IMR-90 (cell line): ENCODE measurements around the gene S100A11. TPM values are rescaled to one million over a fixed set of nuclear protein-coding genes. Genes with fewer than 3 reads are reported as not detected.

Source experiments
- ATAC-seq: fragments of 200-7000 bp; cut with Tn5 transposase; 2 replicates; pipeline ENCODE4 v1.9.1; 2020; ENCODE audit warnings: low read depth, mild to moderate bottlenecking, moderate library complexity
- BruUV-seq: library from RNA; stranded (reverse); fragments of 400-500 nt; replicated peaks from 2 replicates; lab custom pipeline; 2021; lab: Mats Ljungman, UMichigan
- CTCF ChIA-PET: fragments of 300-600 bp; formaldehyde crosslinking; extraction: SDS; loops from one replicate; lab custom pipeline; 2021; ENCODE audit warnings: antibody characterized with exemption; lab: Yijun Ruan, JAX
- POLR2A ChIA-PET: fragments of 300-600 bp; sonication (Branson Sonifier 250); formaldehyde crosslinking; loops from one replicate; lab custom pipeline; 2022; ENCODE audit warnings: antibody characterized with exemption; ENCODE audit not compliant: unreplicated experiment; lab: Charles Lee
- DNase-seq: peaks from one replicate; pipeline ENCODE4 v3.0.0; 2013
- H2AFZ ChIP-seq: replicated peaks from 2 replicates; pipeline ENCODE3; 2013; ENCODE audit warnings: low read length, mild to moderate bottlenecking; ENCODE audit not compliant: poor library complexity
- H2AK5ac ChIP-seq: 2 replicates; pipeline ENCODE4 v1.6.1; 2013; ENCODE audit warnings: low read depth, low read length, inconsistent platforms
- H2AK9ac ChIP-seq: replicated peaks from 2 replicates; pipeline ENCODE3; 2013; ENCODE audit warnings: mild to moderate bottlenecking, low read depth, low read length, moderate library complexity; ENCODE audit not compliant: poor library complexity
- H2BK120ac ChIP-seq: 2 replicates; pipeline ENCODE4 v1.6.1; 2013; ENCODE audit warnings: low read depth, low read length, inconsistent platforms
- H2BK15ac ChIP-seq: 3 replicates; pipeline ENCODE4 v1.6.1; 2013; ENCODE audit warnings: low read depth, low read length, inconsistent platforms
- H2BK20ac ChIP-seq: 2 replicates; pipeline ENCODE4 v1.6.1; 2013; ENCODE audit warnings: low read depth, mild to moderate bottlenecking, inconsistent platforms, low read length, moderate library complexity
- H2BK5ac ChIP-seq: 2 replicates; pipeline ENCODE4 v1.6.1; 2013; ENCODE audit warnings: mild to moderate bottlenecking, low read depth, low read length, inconsistent platforms; ENCODE audit not compliant: poor library complexity, severe bottlenecking
- H3K14ac ChIP-seq: replicated peaks from 2 replicates; pipeline ENCODE4 v1.6.1; 2013; ENCODE audit warnings: low read depth, low read length, inconsistent platforms
- H3K18ac ChIP-seq: 2 replicates; pipeline ENCODE4 v1.6.1; 2013; ENCODE audit warnings: low read depth, low read length, control low read depth
- H3K23ac ChIP-seq: 2 replicates; pipeline ENCODE4 v1.6.1; 2013; ENCODE audit warnings: low read depth, low read length, inconsistent platforms
- H3K27ac ChIP-seq: 2 replicates; pipeline ENCODE4 v1.5.1; 2013; ENCODE audit warnings: mild to moderate bottlenecking, control low read depth, low read length; ENCODE audit not compliant: insufficient read depth
- H3K27me3 ChIP-seq: 2 replicates; pipeline ENCODE4 v1.6.1; 2013; ENCODE audit warnings: low read length; ENCODE audit not compliant: control insufficient read depth, insufficient read depth
- H3K36me3 ChIP-seq: 2 replicates; pipeline ENCODE4 v1.6.1; 2013; ENCODE audit warnings: low read length, mixed read lengths; ENCODE audit not compliant: control insufficient read depth, insufficient read depth
- H3K4ac ChIP-seq: 2 replicates; pipeline ENCODE4 v1.6.1; 2013; ENCODE audit warnings: low read depth, low read length, inconsistent platforms
- H3K4me1 ChIP-seq: 2 replicates; pipeline ENCODE4 v1.6.1; 2013; ENCODE audit warnings: low read length, mixed read lengths; ENCODE audit not compliant: control insufficient read depth, insufficient read depth
- H3K4me2 ChIP-seq: 2 replicates; pipeline ENCODE4 v1.6.1; 2013; ENCODE audit warnings: low read depth, mild to moderate bottlenecking, control low read depth, low read length, moderate library complexity
- H3K4me3 ChIP-seq: 2 replicates; pipeline ENCODE4 v1.5.1; 2013; ENCODE audit warnings: low read depth, mild to moderate bottlenecking, control low read depth, low read length, moderate library complexity; ENCODE audit not compliant: insufficient read depth
- H3K56ac ChIP-seq: 2 replicates; pipeline ENCODE4 v1.6.1; 2013; ENCODE audit warnings: low read length, inconsistent platforms; ENCODE audit not compliant: insufficient read depth; ENCODE audit errors: extremely low read depth
- H3K79me1 ChIP-seq, 2 experiments: 2 replicates each; pipeline ENCODE4 v1.6.1; 2013; ENCODE audit warnings: low read length in 2 of 2, inconsistent platforms in 1 of 2, low read depth in 1 of 2
- H3K9ac ChIP-seq: 2 replicates; pipeline ENCODE4 v1.6.1; 2013; ENCODE audit warnings: low read depth, low read length, control low read depth
- H3K9me1 ChIP-seq: 2 replicates; pipeline ENCODE4 v1.6.1; 2013; ENCODE audit warnings: low read length, inconsistent platforms; ENCODE audit not compliant: insufficient read depth
- H3K9me3 ChIP-seq: 2 replicates; pipeline ENCODE4 v1.6.1; 2013; ENCODE audit warnings: low read length; ENCODE audit not compliant: control insufficient read depth, insufficient read depth
- H4K20me1 ChIP-seq: 2 replicates; pipeline ENCODE4 v1.6.1; 2013; ENCODE audit warnings: low read length, inconsistent platforms; ENCODE audit not compliant: insufficient read depth
- H4K5ac ChIP-seq: 2 replicates; pipeline ENCODE4 v1.6.1; 2013; ENCODE audit warnings: mild to moderate bottlenecking, low read depth, low read length, control low read depth
- H4K8ac ChIP-seq, 2 experiments: 2 replicates each; pipeline ENCODE4 v1.6.1; 2013; ENCODE audit warnings: low read depth in 2 of 2, low read length in 2 of 2, control low read depth in 1 of 2, inconsistent platforms in 1 of 2
- H4K91ac ChIP-seq: 2 replicates; pipeline ENCODE4 v1.6.1; 2013; ENCODE audit warnings: low read depth, low read length, inconsistent platforms; ENCODE audit not compliant: insufficient read depth
- BHLHE40 ChIP-seq: fragments of 150-350 bp; IDR thresholded peaks from 2 replicates; pipeline ENCODE4 v1.6.1; 2016; ENCODE audit warnings: mild to moderate bottlenecking, low read depth, low read length
- CEBPB ChIP-seq: IDR thresholded peaks from 2 replicates; pipeline ENCODE4 v1.6.1; 2012; ENCODE audit warnings: low read depth, low read length, improper control_type of control experiment
- MAZ ChIP-seq: IDR thresholded peaks from 2 replicates; pipeline ENCODE4 v1.6.1; 2012; ENCODE audit warnings: low read depth, mild to moderate bottlenecking, low read length, improper control_type of control experiment, moderate library complexity, borderline replicate concordance
- MXI1 ChIP-seq: IDR thresholded peaks from 2 replicates; pipeline ENCODE4 v1.6.1; 2012; ENCODE audit warnings: low read depth, mild to moderate bottlenecking, low read length, moderate library complexity, borderline replicate concordance
- NFE2L2 ChIP-seq: fragments of 150-350 bp; IDR thresholded peaks from 2 replicates; pipeline ENCODE4 v1.6.1; 2016; ENCODE audit warnings: low read depth, mild to moderate bottlenecking, low read length
- dilution Hi-C: fragments of 300-500 bp; cut with HindIII; formaldehyde crosslinking; loops from one replicate; pipeline ENCODE4 v1.14.3; 2018; ENCODE audit warnings: low sequenced_read_pairs; ENCODE audit not compliant: unreplicated experiment
- in situ Hi-C: fragments of 300-500 bp; cut with MboI; formaldehyde crosslinking; loops from 3 replicates; pipeline ENCODE4 v1.14.3; 2019; ENCODE audit warnings: low sequenced_read_pairs, inconsistent platforms, mixed read lengths
- intact Hi-C: fragments of 100-400 bp; cut with micrococcal nuclease; formaldehyde crosslinking; loops from 2 replicates; pipeline ENCODE4 v1.10.0; 2022
- polyA plus RNA-seq, 3 experiments: library from polyadenylated mRNA; depleted of rRNA; stranded (reverse); fragments of >200 nt; gene quantifications; 2 replicates each; pipeline ENCODE4 v1.2.3, GENCODE V29; 2012; ENCODE audit warnings: low replicate concordance in 1 of 3
- total RNA-seq: library from RNA; depleted of rRNA; stranded (reverse); fragments of >200 nt; gene quantifications from 2 replicates; pipeline ENCODE4 v1.2.3, GENCODE V29; 2012

S100A11 gene
- total and polyA plus RNA-seq, 2 of the 4 experiments (the other 2 are of a cell fraction): 167 to 1,402 TPM

- Histone ChIP-seq H3K27me3 (peaks cover 4% of the 10 kb centered on the region), H3K23ac (no peak overlapping the region)
- no peak for TF ChIP-seq NFE2L2
- TF ChIP-seq BHLHE40: no peak
- TF ChIP-seq CEBPB: no peak
- TF ChIP-seq MXI1: no peak
- no peak for TF ChIP-seq MAZ
These were observed 25.1 kb upstream of the S100A11 start for GRCh38 chr1:152061952-152062351.

More at GRCh38 chr1:152061952-152062351, 25.1 kb upstream of the S100A11 start:
- Histone ChIP-seq H4K8ac (no peak overlapping the region), H3K4ac (no peak overlapping the region), H4K5ac (no peak overlapping the region), H4K91ac (no peak overlapping the region), H3K14ac (no peak overlapping the region), H3K79me1 (no peaks in the 10 kb centered on the region), H3K4me1 (no peaks in the 10 kb centered on the region), H3K9me1 (no peaks in the 10 kb centered on the region), H3K4me3 (no peak overlapping the region), H3K9ac (no peak overlapping the region), H2AFZ (no peak overlapping the region), H2AK9ac (no peak overlapping the region), H2BK120ac (no peak overlapping the region), H3K56ac (no peak overlapping the region), H3K18ac (no peak overlapping the region), H2BK20ac (no peak overlapping the region), H3K9me3 (no peaks in the 10 kb centered on the region), H3K36me3 (no peaks in the 10 kb centered on the region), H4K20me1 (no peaks in the 10 kb centered on the region), H2AK5ac (no peak overlapping the region), H2BK15ac (no peak overlapping the region), H3K27ac (no peak overlapping the region), H3K4me2 (no peak overlapping the region), H2BK5ac (no peak overlapping the region)
- dilution Hi-C loops: no loop called here
- ATAC-seq (no peak), DNase-seq (no peak)
- in situ Hi-C loops: loop anchor here (5.0 kb wide), 1 partner anchor 120 kb away; no protein-coding TSS in a partner anchor
- ChIA-PET POLR2A (no interaction called here), CTCF (interaction anchor here (1.1 kb wide), 1 partner anchor 9 kb away, joined by 3 read pairs; no protein-coding TSS in a partner anchor)
- intact Hi-C loops: no loop called here
- BruUV-seq: no TSS peak
